HFF-Myc (cell line): ENCODE data around the gene CSNK2A3.
"Not testable (repeated sequence)": the region's sequence is repeated elsewhere in the genome, so short reads cannot be mapped to it uniquely, and the experiment has no call there.

Experiments
- DNase-seq: peaks from one replicate; pipeline ENCODE4 v3.0.0-alpha.2; 2011; ENCODE audit warnings: low read depth; ENCODE audit errors: extremely low read depth
- H3K4me3 ChIP-seq: replicated peaks from 2 replicates; pipeline ENCODE4 v1.5.1; 2011; ENCODE audit warnings: low read depth, mild to moderate bottlenecking, control low read depth, low read length
- CTCF ChIP-seq: IDR thresholded peaks from 2 replicates; pipeline ENCODE4 v1.5.1; 2012; ENCODE audit warnings: mild to moderate bottlenecking, low read depth, low read length, control low read depth; ENCODE audit errors: missing control alignments

Gene CSNK2A3

GRCh38 chr11:11352878-11353277 lies at the start of gene CSNK2A3:
CSNK2A3 (minus strand) TSS chr11:11353250; CDS start chr11:11353119, 131 bp downstream.
- not testable (repeated sequence) for H3K4me3 ChIP-seq, DNase-seq

- no peak for TF ChIP-seq CTCF
- no peak for DNase-seq
- H3K4me3 ChIP-seq: no peak overlapping the region
These were observed 49.0 kb upstream of the CSNK2A3 start for GRCh38 chr11:11401960-11402535.

- no peak overlapping the region for H3K4me3 ChIP-seq
- peak; percentile 38 for TF ChIP-seq CTCF
- DNase-seq: no peak
These were observed 47.7 kb upstream of the CSNK2A3 start for GRCh38 chr11:11400635-11401232.

- DNase-seq: no peak
- H3K4me3 ChIP-seq: no peak overlapping the region
- TF ChIP-seq CTCF: no peak
These were observed 47.1 kb upstream of the CSNK2A3 start for GRCh38 chr11:11400121-11400520.

- no peak for DNase-seq
- TF ChIP-seq CTCF: no peak
- H3K4me3 ChIP-seq: no peak overlapping the region
These were observed 44.7 kb upstream of the CSNK2A3 start for GRCh38 chr11:11397781-11398180.

- DNase-seq: no peak
- no peak for TF ChIP-seq CTCF
- H3K4me3 ChIP-seq: no peak overlapping the region
These were observed 44.0 kb upstream of the CSNK2A3 start for GRCh38 chr11:11397036-11397415.

- DNase-seq: peak; percentile 90
- TF ChIP-seq CTCF: no peak
- H3K4me3 ChIP-seq: no peak overlapping the region
These were observed 43.4 kb upstream of the CSNK2A3 start for GRCh38 chr11:11396301-11397035.
